ENCODE data around the gene MYL6B.
"Not testable (repeated sequence)": the region's sequence is repeated elsewhere in the genome, so short reads cannot be mapped to it uniquely, and the experiment has no call there.

The MYL6B gene

GRCh38 chr12:56188778-56189098 lies 36.4 kb downstream of the MYL6B start:
- Histone ChIP-seq H4K20me1 (peaks cover 32% of the 10 kb centered on the region), H3K4me1 (peaks cover 29% of the 10 kb centered on the region), H3K36me3 (peaks cover 38% of the 10 kb centered on the region), H3K27ac (peak overlapping the region; percentile 89), H3K9me3 (no peaks in the 10 kb centered on the region), H3K4me3 (peak overlapping the region; percentile 90), H3K27me3 (no peaks in the 10 kb centered on the region), H3K9ac (peak overlapping the region; percentile 96), H3K4me2 (peak overlapping the region; percentile 88)
- no peak for TF ChIP-seq Cebpa-rat (IDR thresholded peaks at IDR 0.05)

- peaks cover 32% of the 10 kb centered on the region for H3K36me3 ChIP-seq
- no peak for TF ChIP-seq Cebpa-rat (IDR thresholded peaks at IDR 0.05)
- H3K9me3 ChIP-seq: no peaks in the 10 kb centered on the region
- H3K4me3 ChIP-seq: peak within 1 kb of the TSS; percentile 90
- H4K20me1 ChIP-seq: peaks cover 26% of the 10 kb centered on the region; the same call in 1 of the 2 replicates
- no peaks in the 10 kb centered on the region for H3K27me3 ChIP-seq
- peaks cover 29% of the 10 kb centered on the region for H3K4me1 ChIP-seq
- H3K4me2 ChIP-seq: peak within 1 kb of the TSS; percentile 88
- peak within 1 kb of the TSS; percentile 89 for H3K27ac ChIP-seq
- peak within 1 kb of the TSS; percentile 96 for H3K9ac ChIP-seq
Measured at GRCh38 chr12:56189099-56189917, 36.9 kb downstream of the MYL6B start, which contains the start of gene SMARCC2. Gene SMARCC2 (minus strand): TSS chr12:56189483. CDS start chr12:56189461, 22 bp downstream.

GRCh38 chr12:56189918-56190694 lies 37.7 kb downstream of the MYL6B start:
- H3K4me1 ChIP-seq: peaks cover 29% of the 10 kb centered on the region
- H3K27ac ChIP-seq: peak overlapping the region; percentile 89

GRCh38 chr12:56190695-56191155 lies 38.3 kb downstream of the MYL6B start:
- peak overlapping the region; percentile 90 for H3K4me3 ChIP-seq
- H4K20me1 ChIP-seq: peaks cover 19% of the 10 kb centered on the region; the same call in 1 of the 2 replicates
- H3K9ac ChIP-seq: peak overlapping the region; percentile 96
- peaks cover 18% of the 10 kb centered on the region for H3K36me3 ChIP-seq
- peaks cover 29% of the 10 kb centered on the region for H3K4me1 ChIP-seq
- H3K27me3 ChIP-seq: no peaks in the 10 kb centered on the region
- no peak for TF ChIP-seq Cebpa-rat (IDR thresholded peaks at IDR 0.05)
- peak overlapping the region; percentile 89; the same call in 1 of the 2 replicates for H3K27ac ChIP-seq
- no peaks in the 10 kb centered on the region for H3K9me3 ChIP-seq
- peak overlapping the region; percentile 87 for H3K4me2 ChIP-seq

More at GRCh38 chr12:56189918-56190694, 37.7 kb downstream of the MYL6B start:
- Histone ChIP-seq H3K4me2 (peak overlapping the region; percentile 87), H3K9ac (peak overlapping the region; percentile 96), H3K27me3 (no peaks in the 10 kb centered on the region), H4K20me1 (peaks cover 19% of the 10 kb centered on the region; the same call in 1 of the 2 replicates), H3K36me3 (peaks cover 24% of the 10 kb centered on the region), H3K9me3 (no peaks in the 10 kb centered on the region), H3K4me3 (peak overlapping the region; percentile 90)
- TF ChIP-seq Cebpa-rat (IDR thresholded peaks at IDR 0.05): no peak

GRCh38 chr12:56192582-56192981 lies 40.2 kb downstream of the MYL6B start:
- Histone ChIP-seq H3K36me3 (no peaks in the 10 kb centered on the region), H3K4me3 (no peak overlapping the region), H3K9me3 (no peaks in the 10 kb centered on the region), H3K9ac (no peak overlapping the region), H3K4me1 (peaks cover 18% of the 10 kb centered on the region), H4K20me1 (peaks cover 7% of the 10 kb centered on the region; the same call in 1 of the 2 replicates), H3K27me3 (no peaks in the 10 kb centered on the region), H3K27ac (no peak overlapping the region), H3K4me2 (no peak overlapping the region)
- TF ChIP-seq Cebpa-rat (IDR thresholded peaks at IDR 0.05): no peak

- Histone ChIP-seq H3K9me3 (no peaks in the 10 kb centered on the region), H3K4me1 (peaks cover 13% of the 10 kb centered on the region), H3K27ac (no peak overlapping the region), H3K36me3 (no peaks in the 10 kb centered on the region), H4K20me1 (peaks cover 2% of the 10 kb centered on the region; the same call in 1 of the 2 replicates), H3K4me2 (no peak overlapping the region), H3K4me3 (no peak overlapping the region), H3K9ac (no peak overlapping the region), H3K27me3 (no peaks in the 10 kb centered on the region)
- TF ChIP-seq Cebpa-rat (IDR thresholded peaks at IDR 0.05): no peak
Measured at GRCh38 chr12:56193025-56193578, 40.7 kb downstream of the MYL6B start.

GRCh38 chr12:56196818-56197550 lies 44.6 kb downstream of the MYL6B start:
- not testable (repeated sequence) for H3K4me2 ChIP-seq, H3K36me3 ChIP-seq, H4K20me1 ChIP-seq, H3K9ac ChIP-seq, H3K9me3 ChIP-seq, H3K27ac ChIP-seq, H3K4me1 ChIP-seq, H3K4me3 ChIP-seq, H3K27me3 ChIP-seq

- Histone ChIP-seq H3K9ac (no peak overlapping the region), H3K27me3 (no peaks in the 10 kb centered on the region), H3K36me3 (no peaks in the 10 kb centered on the region), H3K4me2 (no peak overlapping the region), H3K4me3 (no peak overlapping the region), H3K9me3 (no peaks in the 10 kb centered on the region), H4K20me1 (no peaks in the 10 kb centered on the region), H3K27ac (no peak overlapping the region), H3K4me1 (no peaks in the 10 kb centered on the region)
- TF ChIP-seq Cebpa-rat (IDR thresholded peaks at IDR 0.05): no peak
Measured at GRCh38 chr12:56197921-56198635, 45.7 kb downstream of the MYL6B start.

- Histone ChIP-seq H3K4me2 (no peak overlapping the region), H3K4me3 (no peak overlapping the region), H3K27me3 (no peaks in the 10 kb centered on the region), H3K27ac (no peak overlapping the region), H3K9me3 (no peaks in the 10 kb centered on the region), H3K9ac (no peak overlapping the region), H3K4me1 (no peaks in the 10 kb centered on the region), H4K20me1 (no peaks in the 10 kb centered on the region), H3K36me3 (peaks cover under 1% of the 10 kb centered on the region; the same call in 1 of the 2 replicates)
- TF ChIP-seq Cebpa-rat (IDR thresholded peaks at IDR 0.05): no peak
Measured at GRCh38 chr12:56198836-56199235, 46.4 kb downstream of the MYL6B start.

All from BLaER1 (cell line).